DMS 273 (cell line): ENCODE data around the gene CTNNA3.
"Not testable (repeated sequence)": the region's sequence is repeated elsewhere in the genome, so short reads cannot be mapped to it uniquely, and the experiment has no call there.

Source experiments
- DNase-seq: peaks from one replicate; lab custom pipeline; 2025; ENCODE audit not compliant: unreplicated experiment; lab: John Stamatoyannopoulos, UW

Gene CTNNA3

DNA sequence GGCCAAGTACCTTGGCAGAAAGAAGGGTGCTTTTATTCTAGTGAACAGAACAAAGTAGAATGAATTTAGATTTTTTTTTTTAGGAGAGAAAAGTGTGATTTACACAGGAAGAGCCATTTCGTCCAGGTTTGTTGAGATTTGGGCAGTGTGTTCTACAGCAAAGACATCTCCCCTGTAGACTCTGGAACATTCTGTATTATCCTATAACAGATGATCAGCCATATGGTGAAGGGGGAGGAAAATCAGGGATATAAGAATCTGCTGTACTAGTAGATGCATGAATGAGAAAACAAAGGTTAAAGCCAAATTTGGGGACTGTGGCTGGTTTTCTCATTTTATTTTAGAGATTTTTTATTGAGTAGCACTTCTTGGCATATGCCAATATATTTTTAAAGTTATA, 1223.8 kb downstream of the CTNNA3 start:
- peak; percentile 25 for DNase-seq

DNA sequence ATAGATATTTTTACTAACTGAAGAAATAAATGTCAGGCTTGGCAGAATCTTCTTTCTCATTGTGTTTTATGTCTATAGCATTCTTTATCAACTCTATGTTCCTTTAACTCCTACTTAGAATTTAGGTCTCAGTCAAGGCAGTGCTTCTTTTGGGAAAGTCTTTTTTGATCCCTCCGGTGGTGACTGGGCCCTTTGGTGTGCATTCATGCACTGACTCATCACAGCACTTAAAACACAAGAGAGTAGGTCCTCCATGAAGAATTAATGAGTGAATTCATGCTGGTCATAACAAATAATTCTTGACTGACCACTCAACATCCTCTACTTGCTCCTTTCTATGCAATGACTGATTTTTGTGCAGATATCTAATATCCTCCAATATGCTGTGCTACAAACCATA, 1229.0 kb downstream of the CTNNA3 start:
- DNase-seq, result no peak

DNA sequence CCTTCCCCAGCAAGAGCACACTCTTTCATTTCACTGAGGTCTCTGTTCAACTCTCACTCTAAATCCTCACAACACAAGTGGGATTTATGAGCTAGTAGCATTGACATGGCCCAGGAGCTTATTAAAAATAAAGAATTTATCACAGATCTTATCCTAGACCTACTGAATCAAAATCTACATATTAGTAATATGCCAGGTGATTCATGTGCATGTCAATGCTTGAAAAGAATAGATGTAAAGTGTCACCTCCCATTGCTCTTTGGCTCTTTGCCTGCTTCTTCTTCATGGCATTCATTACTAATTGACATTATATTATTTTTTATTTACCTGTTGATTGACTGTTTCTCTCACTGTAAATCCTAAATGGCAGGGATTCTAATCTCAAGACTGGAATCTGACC, 1229.4 kb downstream of the CTNNA3 start:
- DNase-seq, result no peak

DNA sequence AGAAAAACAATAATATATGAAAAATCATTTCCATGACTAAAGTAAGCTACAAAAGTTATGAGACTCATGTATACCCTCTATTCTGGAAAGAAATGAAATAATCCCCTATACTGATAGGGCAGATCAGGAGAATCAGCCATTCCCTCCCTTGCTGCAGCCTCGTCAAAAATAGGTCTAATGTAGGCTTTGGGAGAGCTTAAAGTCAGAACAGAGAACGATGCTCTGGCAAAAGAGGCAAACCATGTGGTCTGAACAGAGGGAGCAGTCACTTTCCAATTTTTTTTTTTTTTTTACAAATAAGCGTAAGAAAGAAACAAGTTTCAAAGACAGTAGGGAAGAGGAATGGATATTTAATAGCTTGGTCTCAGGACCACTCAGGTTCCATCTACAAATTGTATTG, 1232.4 kb downstream of the CTNNA3 start:
- no peak for DNase-seq

DNA sequence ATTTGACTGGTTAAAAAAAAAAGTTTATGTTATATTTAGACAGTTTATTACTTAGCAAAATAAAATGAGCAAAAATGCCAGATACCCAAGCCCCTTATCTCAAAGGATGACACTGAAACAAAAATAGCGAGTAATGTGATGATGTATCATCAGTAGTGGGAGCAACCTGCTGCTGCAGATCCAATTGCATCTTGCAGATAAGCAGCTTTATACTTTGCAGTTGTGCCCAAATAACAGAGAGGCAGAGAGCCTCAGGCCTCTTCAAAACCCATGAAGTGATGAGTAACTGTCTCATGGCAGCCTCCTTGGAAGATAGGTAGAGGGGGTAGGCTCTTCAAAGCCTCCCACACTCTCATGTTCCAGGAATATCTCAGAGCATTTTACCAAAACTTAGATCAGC, 1238.4 kb downstream of the CTNNA3 start:
- no peak for DNase-seq

DNA sequence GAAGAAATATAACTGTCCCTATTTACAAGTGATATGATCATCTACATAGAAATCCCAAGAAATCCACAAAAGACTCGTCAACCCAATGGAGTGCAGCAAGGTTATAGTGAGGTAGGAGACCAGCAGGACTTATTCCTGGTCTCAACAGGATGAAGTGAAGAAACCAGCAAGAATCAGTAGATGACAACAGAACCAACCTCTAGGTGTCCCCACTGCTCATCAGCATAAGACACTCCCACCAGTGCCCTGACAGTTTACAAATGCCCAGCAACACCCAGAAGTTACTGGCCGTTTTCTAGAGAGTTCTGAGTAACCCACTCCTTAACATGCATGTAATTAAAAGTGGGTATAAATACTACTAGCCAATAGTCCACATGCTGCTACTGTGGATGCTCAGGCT, 1240.7 kb downstream of the CTNNA3 start:
- peak; percentile 0 for DNase-seq

DNA sequence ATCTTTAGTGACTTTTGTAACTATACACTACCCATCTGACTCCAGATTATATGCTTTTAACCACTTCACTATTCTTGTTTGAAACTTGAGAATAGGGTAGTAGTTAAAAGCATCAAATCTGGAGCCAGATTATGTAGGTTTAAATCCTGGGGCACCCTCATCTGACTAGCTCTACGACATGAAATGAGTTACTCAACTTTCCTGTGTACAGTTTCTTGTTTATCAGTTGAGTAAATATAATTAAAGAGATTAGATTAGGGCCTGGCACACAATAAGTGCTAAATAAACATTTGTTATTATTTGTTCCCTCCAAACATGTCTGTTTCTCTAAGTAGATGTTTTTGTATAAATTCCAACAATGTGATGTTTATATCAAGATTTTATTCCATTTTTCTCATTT, 1255.4 kb downstream of the CTNNA3 start:
- no peak for DNase-seq

DNA sequence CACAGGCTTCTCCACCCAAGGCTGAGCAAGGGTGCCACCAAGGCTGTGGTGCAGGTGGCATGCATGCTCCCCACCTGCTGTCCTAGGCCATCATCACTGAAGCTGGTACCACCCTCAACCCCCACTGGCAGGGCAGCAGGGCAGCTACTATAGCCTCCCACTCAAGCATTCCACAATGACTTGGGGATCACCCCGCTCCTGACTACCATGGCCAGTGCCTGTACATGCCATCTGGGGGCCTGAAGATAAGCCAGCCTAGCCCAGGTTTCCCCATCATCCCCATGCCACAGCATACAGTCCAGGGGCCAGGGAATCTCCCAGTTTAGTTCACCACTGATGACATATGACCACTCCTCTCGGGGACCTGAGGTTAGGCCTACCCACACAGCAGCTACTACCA, 1281.1 kb downstream of the CTNNA3 start:
- no peak for DNase-seq

DNA sequence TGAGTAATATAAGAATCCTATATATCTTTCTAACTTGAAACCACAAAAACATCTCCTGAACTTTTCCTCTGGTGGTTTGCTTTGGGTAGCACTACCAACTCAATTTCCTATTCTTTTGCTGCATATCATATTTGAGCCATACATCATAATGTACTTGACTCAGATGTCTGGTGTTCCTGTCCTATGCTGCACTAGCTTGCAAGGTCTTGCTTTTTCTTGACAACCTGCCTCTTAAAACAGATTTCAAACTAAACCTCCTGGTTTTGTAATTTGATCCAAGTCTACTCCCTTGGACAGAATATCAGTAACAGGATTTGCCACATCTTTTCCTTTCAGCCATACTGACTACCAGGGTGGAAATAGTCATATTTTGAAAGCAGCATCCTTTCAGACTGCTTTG, 1290.4 kb downstream of the CTNNA3 start:
- DNase-seq, result no peak

DNA sequence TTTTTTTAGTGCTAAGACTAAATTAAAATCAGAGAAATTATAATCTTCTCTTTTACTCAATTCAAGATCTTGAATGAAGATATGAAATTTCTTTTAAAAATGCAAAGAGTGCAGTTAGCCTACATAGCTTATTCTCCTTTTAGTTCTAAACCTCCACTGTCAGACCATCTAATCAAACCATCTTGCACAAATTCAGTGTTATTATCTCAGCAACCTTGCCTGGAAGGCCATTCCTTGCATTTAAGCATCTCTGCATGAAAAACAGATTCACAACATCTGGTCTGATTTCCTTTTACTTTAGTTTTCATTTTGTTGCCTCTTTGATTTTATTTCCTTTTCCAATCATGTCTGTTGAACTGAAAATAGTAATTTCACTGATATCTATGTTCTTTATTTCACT, 1297.3 kb downstream of the CTNNA3 start:
- no peak for DNase-seq

DNA sequence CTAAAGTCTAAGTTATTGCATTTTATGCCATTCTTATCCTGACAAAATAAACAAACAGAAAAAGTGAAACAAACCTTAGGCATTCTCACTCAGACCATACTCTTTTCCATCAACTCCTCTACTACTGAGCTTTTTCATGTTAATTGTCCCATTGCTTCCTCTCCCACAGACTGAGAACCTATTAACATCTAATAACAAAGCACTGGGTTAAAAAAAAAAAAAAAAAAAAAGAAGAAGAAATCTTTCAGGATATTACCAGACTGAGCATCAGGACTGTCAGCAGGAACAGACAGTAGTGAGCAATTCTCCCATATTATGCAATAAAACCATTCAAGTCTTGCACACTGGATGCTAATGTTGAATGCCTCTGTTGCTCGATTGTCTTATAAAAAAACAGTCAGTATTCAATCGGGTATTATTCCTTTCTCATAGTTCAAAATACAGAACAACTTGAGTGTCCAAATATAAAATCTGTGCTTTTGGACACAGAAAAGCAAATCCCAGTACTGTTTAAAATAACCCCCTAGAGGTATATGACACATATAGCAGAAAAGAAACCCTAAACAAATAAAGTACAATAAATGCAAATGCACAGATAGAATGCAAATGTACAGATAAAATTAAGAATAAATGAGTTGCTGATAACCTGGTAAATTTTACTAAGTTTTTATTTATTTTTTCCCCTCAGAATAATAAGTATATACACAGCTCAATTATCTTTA, 1301.5 kb downstream of the CTNNA3 start:
- DNase-seq, result no peak

DNA sequence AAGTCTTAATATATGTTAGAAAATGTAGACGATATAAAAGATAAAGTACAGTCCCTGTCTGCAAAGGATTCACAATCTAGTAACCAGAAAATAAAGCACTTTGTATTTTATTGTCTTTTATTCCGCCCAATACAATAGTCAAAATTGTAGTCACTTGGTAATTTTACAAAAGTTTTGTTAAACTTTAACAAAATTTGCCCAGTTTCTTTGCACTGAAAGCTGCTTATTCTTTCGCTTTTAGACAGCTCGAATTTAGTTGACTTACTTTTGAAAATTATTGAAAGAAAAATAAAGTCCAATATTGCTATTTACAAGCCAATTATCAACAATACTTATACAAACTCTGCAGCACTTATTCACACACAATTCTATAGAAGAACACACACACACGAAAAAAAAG, 1305.1 kb downstream of the CTNNA3 start:
- no peak for DNase-seq

DNA sequence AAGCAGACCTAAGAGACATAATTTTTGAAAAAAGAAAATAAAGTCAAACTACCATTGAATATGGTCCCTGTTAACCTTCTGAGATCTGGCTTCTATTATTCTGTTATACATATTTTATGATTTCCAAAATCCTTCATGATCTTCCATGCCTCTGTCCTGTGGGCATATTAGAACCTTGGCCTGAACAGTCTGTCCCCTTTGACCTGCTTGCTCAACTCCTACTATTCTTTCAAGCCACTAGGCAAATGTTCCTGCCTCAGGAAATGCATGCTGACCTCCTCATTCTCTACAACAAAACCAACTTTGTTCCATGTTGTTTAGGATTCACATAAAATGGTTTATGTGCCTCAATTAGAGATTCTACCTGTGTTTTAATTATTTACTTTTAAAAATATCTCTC, 1315.0 kb downstream of the CTNNA3 start:
- DNase-seq, result no peak

DNA sequence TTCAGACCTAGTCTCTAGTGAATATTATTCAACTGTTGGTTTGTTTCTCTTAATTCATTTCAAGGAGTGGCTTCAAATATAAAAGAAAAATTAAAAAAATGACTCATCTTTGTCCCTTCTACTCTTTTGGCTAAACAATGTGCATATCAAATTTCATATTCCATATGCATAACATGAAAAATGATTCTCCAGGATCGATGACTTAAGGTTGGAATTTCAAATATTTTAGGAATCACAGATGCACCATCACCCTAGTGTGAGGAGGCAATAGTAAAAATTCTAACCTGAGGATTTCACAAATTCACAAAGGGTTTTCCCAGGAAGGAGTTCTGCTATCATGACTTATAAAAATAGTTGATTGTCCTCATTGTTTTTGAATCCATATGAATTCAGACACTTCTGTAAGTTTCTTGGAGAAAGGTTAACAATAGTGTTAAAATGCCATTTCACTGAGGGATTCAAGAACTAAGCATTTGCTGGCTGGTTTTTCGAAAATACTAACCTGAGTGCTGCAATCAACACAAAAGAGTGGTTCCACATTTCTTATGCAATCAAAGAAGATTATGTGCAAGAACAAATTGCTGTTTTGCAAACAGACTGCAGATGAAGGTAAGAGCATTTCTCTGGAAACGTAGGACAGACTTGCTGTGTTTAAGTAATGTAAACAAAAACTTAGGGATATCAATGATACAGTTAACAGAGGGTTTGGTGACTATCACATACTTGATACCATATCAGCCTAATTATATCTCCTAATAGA, 1317.7 kb downstream of the CTNNA3 start:
- DNase-seq, result no peak

DNA sequence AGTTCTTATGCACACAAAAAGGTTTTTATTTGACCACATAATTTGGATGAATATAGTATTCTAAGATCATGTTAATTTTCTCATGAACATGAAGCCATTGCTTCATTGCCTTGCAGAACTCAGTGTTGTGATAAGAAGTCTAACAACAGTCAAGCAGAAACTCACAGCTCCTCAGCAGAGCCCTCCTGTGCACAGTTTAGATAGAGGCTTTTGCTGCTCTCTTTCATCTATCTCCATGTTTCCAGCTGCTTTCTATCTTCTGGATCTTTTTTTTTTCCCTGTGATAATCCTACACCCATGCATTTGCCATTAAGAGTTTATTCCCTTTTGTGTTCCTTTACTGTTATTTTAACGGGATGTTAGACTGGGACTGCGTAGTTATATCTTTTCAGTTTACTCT, 1327.8 kb downstream of the CTNNA3 start:
- DNase-seq, result no peak

DNA sequence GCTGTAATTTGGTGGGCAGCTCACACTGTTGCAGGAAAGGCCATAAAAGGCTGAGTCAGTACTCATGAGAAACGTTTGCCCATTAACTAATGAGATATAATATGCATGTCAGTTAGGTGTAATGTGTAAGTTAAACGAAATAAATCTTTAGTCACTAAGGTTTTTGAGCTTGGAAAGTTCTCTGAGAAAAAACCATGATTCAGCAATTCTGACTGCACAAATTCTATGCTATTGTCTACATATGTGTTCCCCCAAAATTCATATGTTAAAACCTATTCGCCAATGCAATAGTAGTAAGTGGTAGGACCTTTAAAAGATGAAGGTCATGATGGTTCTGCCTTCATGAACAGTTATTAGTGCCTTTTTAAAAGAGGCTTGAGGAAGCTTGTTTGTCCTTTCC, 1329.8 kb downstream of the CTNNA3 start:
- no peak for DNase-seq

DNA sequence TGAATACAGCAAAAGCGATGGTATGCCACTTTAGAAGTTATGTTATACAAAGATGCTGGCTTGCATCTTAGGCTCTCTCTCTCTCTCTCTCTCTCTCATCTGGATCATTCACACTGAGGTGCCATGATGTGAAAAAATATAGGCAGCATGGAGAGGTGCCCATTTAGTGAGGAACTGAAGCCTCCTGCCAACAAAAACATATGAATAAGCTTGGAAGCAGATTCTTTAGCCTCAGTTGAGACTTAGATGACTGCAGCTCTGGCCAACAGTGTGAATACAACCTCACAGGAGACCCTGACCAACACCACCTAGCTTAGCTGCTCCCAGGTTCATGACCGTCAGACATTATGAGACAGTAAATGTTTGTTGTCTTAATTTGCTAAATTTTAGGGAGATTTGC, 1330.3 kb downstream of the CTNNA3 start:
- no peak for DNase-seq

DNA sequence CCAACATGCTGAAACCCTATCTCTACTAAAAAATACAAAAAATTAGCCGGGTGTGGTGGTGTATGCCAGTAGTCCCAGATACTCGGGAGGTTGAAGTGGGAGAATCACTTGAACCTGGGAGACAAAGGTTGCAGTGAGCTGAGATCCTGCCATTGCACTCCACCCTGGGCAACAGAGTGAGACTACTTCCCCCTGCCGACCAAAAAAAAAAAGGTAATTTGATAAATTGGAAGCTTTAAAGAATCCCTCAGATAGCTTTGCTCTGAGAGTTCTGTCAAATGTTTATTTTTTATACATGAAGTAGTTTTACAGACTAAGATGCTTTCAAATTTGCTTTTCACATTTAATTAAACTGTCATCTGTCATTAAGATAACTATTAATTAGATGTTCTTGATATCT, 1333.5 kb downstream of the CTNNA3 start:
- DNase-seq, result no peak

DNA sequence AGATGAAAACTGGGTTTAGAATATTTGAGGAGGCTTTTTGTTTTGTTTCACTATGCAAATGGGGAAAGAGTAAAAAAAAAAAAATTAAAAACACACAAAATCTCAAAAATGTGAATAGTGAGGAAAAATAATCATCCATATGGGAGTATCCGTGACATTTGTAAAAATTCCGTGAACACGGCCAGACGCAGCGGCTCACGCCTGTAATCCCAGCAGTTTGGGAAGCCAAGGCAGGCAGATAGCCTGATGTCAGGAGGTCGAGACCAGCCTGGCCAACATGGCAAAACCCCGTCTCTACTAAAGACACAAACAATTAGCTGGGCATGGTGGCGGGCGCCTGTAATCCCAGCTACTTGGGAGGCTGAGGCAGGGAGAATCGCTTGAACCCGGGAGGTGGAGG, 1342.2 kb downstream of the CTNNA3 start:
- DNase-seq, result not testable (repeated sequence)

DNA sequence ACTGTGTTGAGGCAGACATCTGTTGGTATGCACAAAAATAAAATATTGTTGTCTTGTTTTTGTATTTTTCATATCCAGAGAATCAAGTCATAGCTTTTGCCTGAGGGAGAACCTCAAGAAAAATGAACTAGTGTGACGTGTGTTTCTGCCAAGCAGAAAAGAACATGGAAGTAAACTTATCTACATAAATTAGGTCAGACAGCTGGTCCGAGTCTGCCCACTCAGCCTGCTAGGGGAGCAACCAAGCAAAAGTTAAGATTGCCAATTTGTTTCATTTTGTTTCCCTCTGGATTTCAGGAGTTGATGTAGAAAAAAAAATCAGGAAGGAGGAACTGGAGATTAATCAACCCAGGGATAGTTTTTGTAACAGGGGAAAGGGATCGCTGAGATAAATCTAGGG, 1342.6 kb downstream of the CTNNA3 start:
- DNase-seq, result no peak

DNA sequence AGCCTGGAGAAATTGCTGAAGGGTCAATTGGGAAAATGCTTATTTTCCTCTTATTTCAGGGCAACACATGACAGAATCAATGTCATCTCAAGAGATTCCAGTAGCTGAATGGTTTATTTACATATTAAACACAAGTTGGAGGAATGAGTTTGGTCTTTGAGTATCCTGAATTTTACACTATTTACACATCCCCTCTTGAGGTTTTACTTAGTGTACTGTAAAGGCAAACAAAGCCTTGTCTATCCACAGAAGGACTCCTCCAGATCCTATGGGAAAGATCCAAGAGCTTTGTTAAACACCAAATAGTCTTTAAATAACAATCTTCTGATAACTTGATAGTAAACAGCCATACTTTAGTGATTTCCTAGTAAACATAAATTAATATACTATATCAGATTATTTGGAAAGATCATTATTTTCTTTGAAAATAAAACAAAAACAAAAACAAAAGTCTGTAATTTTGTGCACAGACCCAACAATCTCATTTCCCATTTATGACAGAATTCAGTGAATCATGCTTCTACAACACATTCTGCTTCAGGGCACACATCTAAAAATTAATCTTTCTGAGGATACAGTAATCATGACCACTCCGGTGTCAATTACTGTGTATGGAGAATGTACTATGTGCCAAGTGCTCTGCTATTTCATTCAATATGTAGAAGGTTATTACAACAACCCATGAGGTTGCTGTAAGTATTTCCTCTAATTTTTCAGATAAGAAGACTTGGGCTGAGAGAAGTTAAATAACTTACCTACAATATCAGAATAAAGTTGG, 1345.2 kb downstream of the CTNNA3 start:
- no peak for DNase-seq

DNA sequence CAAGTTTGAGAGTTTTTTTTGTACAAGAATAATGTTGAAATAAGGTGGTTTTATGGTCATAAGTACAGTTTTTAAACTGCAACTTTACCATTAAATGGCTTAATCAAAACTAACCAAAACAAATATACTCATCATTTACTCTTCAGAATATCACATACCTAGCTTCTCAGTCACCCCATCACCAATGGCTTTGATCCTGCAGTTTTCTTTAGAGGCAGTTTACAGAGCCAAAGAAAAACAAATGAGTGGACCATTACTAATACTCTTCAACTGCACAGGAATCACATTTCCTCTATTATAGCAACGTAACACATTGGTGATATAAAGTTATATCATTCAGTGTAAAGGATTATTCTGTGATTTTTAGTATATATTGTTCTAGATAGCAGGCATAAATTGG, 1346.3 kb downstream of the CTNNA3 start:
- no peak for DNase-seq
